MCF 10A (cell line): ENCODE measurements around the gene ZNF593OS. TPM values are rescaled to one million over a fixed set of nuclear protein-coding genes. Genes with fewer than 3 reads are reported as not detected.
A peak's percentile ranks its signal among the peaks of the same experiment; 100 is the strongest.

ENCODE experiments used
- BruUV-seq: library from RNA; stranded (reverse); fragments of 400-500 nt; replicated peaks from 2 replicates; lab custom pipeline; 2021; lab: Mats Ljungman, UMichigan
- CTCF ChIA-PET: fragments of 300-600 bp; sonication (Branson Sonifier 250); formaldehyde crosslinking; extraction: SDS; loops from one replicate; lab custom pipeline; 2021; ENCODE audit warnings: antibody characterized with exemption, inconsistent platforms; lab: Yijun Ruan, JAX
- POLR2A ChIA-PET: fragments of 300-600, 350-650 bp; sonication (Branson Sonifier 250); formaldehyde crosslinking; extraction: SDS; loops from one replicate; lab custom pipeline; 2020; ENCODE audit warnings: antibody characterized with exemption, inconsistent platforms; lab: Yijun Ruan, JAX
- DNase-seq: peaks from one replicate; pipeline ENCODE4 v3.0.0-alpha.2; 2018; ENCODE audit not compliant: unreplicated experiment
- H3K27ac Mint-ChIP-seq: one replicate; pipeline ENCODE4 v1.8.0; 2022; ENCODE audit warnings: mild to moderate bottlenecking, low read depth, mixed read lengths; ENCODE audit not compliant: unreplicated experiment
- H3K27me3 Mint-ChIP-seq: one replicate; pipeline ENCODE4 v1.8.0; 2022; ENCODE audit warnings: mixed read lengths; ENCODE audit not compliant: insufficient read depth, unreplicated experiment
- H3K36me3 Mint-ChIP-seq: one replicate; pipeline ENCODE4 v1.8.0; 2022; ENCODE audit warnings: mild to moderate bottlenecking, moderate library complexity, mixed read lengths; ENCODE audit not compliant: insufficient read depth, unreplicated experiment
- H3K4me1 Mint-ChIP-seq: one replicate; pipeline ENCODE4 v1.8.0; 2022; ENCODE audit warnings: mixed read lengths; ENCODE audit not compliant: insufficient read depth, unreplicated experiment
- H3K4me3 Mint-ChIP-seq: one replicate; pipeline ENCODE4 v1.8.0; 2022; ENCODE audit warnings: mild to moderate bottlenecking, moderate library complexity, mixed read lengths; ENCODE audit not compliant: unreplicated experiment
- H3K9me3 Mint-ChIP-seq: one replicate; pipeline ENCODE4 v1.8.0; 2022; ENCODE audit warnings: mixed read lengths; ENCODE audit not compliant: unreplicated experiment
- intact Hi-C: fragments of 100-400 bp; cut with micrococcal nuclease; formaldehyde crosslinking; loops from 2 replicates; pipeline ENCODE4 v1.14.1; 2022
- total RNA-seq: library from RNA; stranded (reverse); gene quantifications from 2 replicates; pipeline ENCODE4 v1.2.3, GENCODE V29; 2022
- TF ChIP-seq, protein P1 (sequence below): fragments of 200-600 bp; IDR thresholded peaks from one replicate; pipeline ENCODE4 v1.8.0; 2022; ENCODE audit warnings: antibody characterized with exemption, mild to moderate bottlenecking; ENCODE audit not compliant: unreplicated experiment

Gene ZNF593OS
- total RNA-seq, 1 experiment from 2014 or later, result not detected

GRCh38 chr1:26197301-26197700 is 25.7 kb upstream of the ZNF593OS start:
- no TSS peak for BruUV-seq
- no peaks in the 10 kb centered on the region for H3K9me3 Mint-ChIP-seq
- peaks cover 13% of the 10 kb centered on the region for H3K27me3 Mint-ChIP-seq
- H3K4me1 Mint-ChIP-seq, result no peaks in the 10 kb centered on the region
- DNase-seq, result no peak
- no peak overlapping the region for H3K4me3 Mint-ChIP-seq
- H3K27ac Mint-ChIP-seq, result no peak overlapping the region
- CTCF ChIA-PET, result no interaction called here
- TF ChIP-seq, protein P1, sequence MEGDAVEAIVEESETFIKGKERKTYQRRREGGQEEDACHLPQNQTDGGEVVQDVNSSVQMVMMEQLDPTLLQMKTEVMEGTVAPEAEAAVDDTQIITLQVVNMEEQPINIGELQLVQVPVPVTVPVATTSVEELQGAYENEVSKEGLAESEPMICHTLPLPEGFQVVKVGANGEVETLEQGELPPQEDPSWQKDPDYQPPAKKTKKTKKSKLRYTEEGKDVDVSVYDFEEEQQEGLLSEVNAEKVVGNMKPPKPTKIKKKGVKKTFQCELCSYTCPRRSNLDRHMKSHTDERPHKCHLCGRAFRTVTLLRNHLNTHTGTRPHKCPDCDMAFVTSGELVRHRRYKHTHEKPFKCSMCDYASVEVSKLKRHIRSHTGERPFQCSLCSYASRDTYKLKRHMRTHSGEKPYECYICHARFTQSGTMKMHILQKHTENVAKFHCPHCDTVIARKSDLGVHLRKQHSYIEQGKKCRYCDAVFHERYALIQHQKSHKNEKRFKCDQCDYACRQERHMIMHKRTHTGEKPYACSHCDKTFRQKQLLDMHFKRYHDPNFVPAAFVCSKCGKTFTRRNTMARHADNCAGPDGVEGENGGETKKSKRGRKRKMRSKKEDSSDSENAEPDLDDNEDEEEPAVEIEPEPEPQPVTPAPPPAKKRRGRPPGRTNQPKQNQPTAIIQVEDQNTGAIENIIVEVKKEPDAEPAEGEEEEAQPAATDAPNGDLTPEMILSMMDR, result no peak
- intact Hi-C loops, result no loop called here
- POLR2A ChIA-PET, result no interaction called here
- no peaks in the 10 kb centered on the region for H3K36me3 Mint-ChIP-seq

GRCh38 chr1:26195805-26196204 is 24.2 kb upstream of the ZNF593OS start:
- TF ChIP-seq, protein P1, result no peak
- H3K4me3 Mint-ChIP-seq, result no peak overlapping the region
- H3K9me3 Mint-ChIP-seq, result no peaks in the 10 kb centered on the region
- ChIA-PET POLR2A (interaction anchor here (0.6 kb wide), 1 partner anchor 24 kb away, joined by 3 read pairs; no protein-coding TSS in a partner anchor), CTCF (interaction anchor here (0.6 kb wide), 2 partner anchors 38 to 126 kb away, joined by 3 to 4 read pairs; partner anchors contain the start of gene CEP85)
- intact Hi-C loops, result no loop called here
- no peaks in the 10 kb centered on the region for H3K36me3 Mint-ChIP-seq
- no peak for DNase-seq
- no peaks in the 10 kb centered on the region for H3K4me1 Mint-ChIP-seq
- peaks cover 8% of the 10 kb centered on the region for H3K27me3 Mint-ChIP-seq
- BruUV-seq, result no TSS peak
- H3K27ac Mint-ChIP-seq, result no peak overlapping the region

- H3K9me3 Mint-ChIP-seq, result no peaks in the 10 kb centered on the region
- TF ChIP-seq, protein P1, result no peak
- intact Hi-C loops, result no loop called here
- no peak overlapping the region for H3K27ac Mint-ChIP-seq
- no TSS peak for BruUV-seq
- H3K27me3 Mint-ChIP-seq, result peaks cover 8% of the 10 kb centered on the region
- POLR2A ChIA-PET, result no interaction called here
- no peak overlapping the region for H3K4me3 Mint-ChIP-seq
- peaks cover 30% of the 10 kb centered on the region for H3K36me3 Mint-ChIP-seq
- H3K4me1 Mint-ChIP-seq, result no peaks in the 10 kb centered on the region
- CTCF ChIA-PET, result interaction anchor here (0.5 to 0.6 kb wide), 3 partner anchors 15 to 742 kb away, joined by 3 read pairs; partner anchors contain the start of gene CNKSR1
- DNase-seq, result no peak
These were observed 20.1 kb upstream of the ZNF593OS start for GRCh38 chr1:26191739-26192138.

DNA sequence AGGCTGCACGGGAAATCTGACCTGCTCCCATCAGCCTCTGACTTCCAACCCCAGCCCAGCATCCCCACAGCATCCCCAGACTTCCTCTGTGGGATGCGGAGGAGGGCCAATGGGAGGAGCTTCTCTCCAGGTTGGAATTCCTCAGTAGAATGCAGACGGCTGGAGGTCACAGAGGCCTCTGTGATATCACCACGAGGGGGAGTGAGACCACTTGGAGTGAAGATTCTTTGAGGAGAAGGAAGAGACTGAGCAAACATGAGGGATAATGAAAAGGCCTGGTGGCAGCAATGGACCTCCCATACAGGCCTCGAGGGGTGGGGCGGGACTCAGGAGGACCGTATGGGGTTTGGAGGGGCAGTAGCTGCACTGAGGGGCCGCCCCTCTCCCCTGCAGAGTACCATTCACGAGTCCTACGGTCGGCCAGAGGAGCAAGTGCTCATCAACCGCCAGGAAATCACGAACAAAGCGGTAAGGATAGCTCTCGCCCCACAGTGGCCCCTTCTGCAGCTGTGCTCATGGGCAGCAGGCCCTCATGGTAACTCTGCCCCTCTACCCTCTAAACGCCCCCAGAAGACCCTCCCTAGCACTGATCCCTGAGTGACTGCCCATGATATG is 18.8 kb upstream of the ZNF593OS start, which contains the start of gene CATSPER4:
CATSPER4 (plus strand) TSS at position 230 of the 615 bp plus-strand sequence; CDS start at position 256, 26 bp downstream.
- ChIA-PET POLR2A (no interaction called here), CTCF (interaction anchor here (0.9 kb wide), 1 partner anchor 201 kb away, joined by 3 read pairs; no protein-coding TSS in a partner anchor)
- intact Hi-C loops, result no loop called here
- H3K4me3 Mint-ChIP-seq, result no peak within 1 kb of the TSS
- DNase-seq, result peak; percentile 17
- no peaks in the 10 kb centered on the region for H3K9me3 Mint-ChIP-seq
- peaks cover 8% of the 10 kb centered on the region for H3K27me3 Mint-ChIP-seq
- H3K36me3 Mint-ChIP-seq, result peaks cover 43% of the 10 kb centered on the region
- H3K27ac Mint-ChIP-seq, result peak within 1 kb of the TSS; percentile 63
- H3K4me1 Mint-ChIP-seq, result no peaks in the 10 kb centered on the region
- TF ChIP-seq, protein P1, result no peak
- no TSS peak for BruUV-seq
